Ishikawa (cell line): ENCODE measurements around the gene FOXN1.

ENCODE experiments used
- CEBPB ChIP-seq: IDR thresholded peaks from 2 replicates; pipeline ENCODE4 v1.6.1; 2012
- CREB1 ChIP-seq: IDR thresholded peaks from 2 replicates; pipeline ENCODE4 v1.6.1; 2012; ENCODE audit warnings: low read depth
- EGR1 ChIP-seq: IDR thresholded peaks from 2 replicates; pipeline ENCODE4 v1.6.1; 2012
- EP300 ChIP-seq: IDR thresholded peaks from 2 replicates; pipeline ENCODE4 v1.6.1; 2012; ENCODE audit warnings: borderline replicate concordance
- FOXM1 ChIP-seq: IDR thresholded peaks from 2 replicates; pipeline ENCODE4 v1.6.1; 2012; ENCODE audit warnings: low read depth, borderline replicate concordance
- NFIC ChIP-seq: IDR thresholded peaks from 2 replicates; pipeline ENCODE4 v1.6.1; 2012
- RAD21 ChIP-seq: IDR thresholded peaks from 2 replicates; pipeline ENCODE4 v1.6.1; 2012; ENCODE audit warnings: low read depth
- TAF1 ChIP-seq: IDR thresholded peaks from 2 replicates; pipeline ENCODE4 v1.6.1; 2012; ENCODE audit warnings: low read depth, mild to moderate bottlenecking
- TCF12 ChIP-seq: IDR thresholded peaks from 2 replicates; pipeline ENCODE4 v1.6.1; 2012; ENCODE audit warnings: low read depth
- TEAD4 ChIP-seq: IDR thresholded peaks from 2 replicates; pipeline ENCODE4 v1.6.1; 2012
- YY1 ChIP-seq: IDR thresholded peaks from 2 replicates; pipeline ENCODE4 v1.6.1; 2012; ENCODE audit warnings: low read depth
- ZBTB7A ChIP-seq: IDR thresholded peaks from 2 replicates; pipeline ENCODE4 v1.6.1; 2012; ENCODE audit warnings: low read depth
- TF ChIP-seq, protein P1 (sequence below): IDR thresholded peaks from 2 replicates; pipeline ENCODE4 v1.6.1; 2012
- TF ChIP-seq, protein P2 (sequence below): IDR thresholded peaks from 2 replicates; pipeline ENCODE4 v1.6.1; 2012
- TF ChIP-seq, protein P3 (sequence below): IDR thresholded peaks from 2 replicates; pipeline ENCODE4 v1.6.1; 2012; ENCODE audit warnings: low read depth, mild to moderate bottlenecking

FOXN1 gene

DNA sequence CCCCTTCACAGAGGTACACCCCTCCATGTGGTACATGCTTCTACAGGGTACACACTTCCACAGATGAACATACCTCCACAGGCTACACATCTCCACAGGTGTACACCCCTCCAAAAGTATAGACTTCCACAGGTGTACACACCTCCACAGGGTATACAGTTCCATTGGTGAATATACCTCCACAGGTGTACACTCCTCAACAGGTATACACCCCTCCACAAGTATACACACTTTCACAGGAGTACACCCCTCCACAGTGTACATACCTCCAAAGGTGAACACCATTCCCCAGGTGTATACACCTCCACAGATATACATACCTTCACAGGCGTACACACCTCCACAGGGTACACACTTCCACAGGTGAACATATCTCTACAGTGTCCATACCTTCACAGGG, 9.4 kb downstream of the FOXN1 start:
- no peak for TF ChIP-seq TCF12

DNA sequence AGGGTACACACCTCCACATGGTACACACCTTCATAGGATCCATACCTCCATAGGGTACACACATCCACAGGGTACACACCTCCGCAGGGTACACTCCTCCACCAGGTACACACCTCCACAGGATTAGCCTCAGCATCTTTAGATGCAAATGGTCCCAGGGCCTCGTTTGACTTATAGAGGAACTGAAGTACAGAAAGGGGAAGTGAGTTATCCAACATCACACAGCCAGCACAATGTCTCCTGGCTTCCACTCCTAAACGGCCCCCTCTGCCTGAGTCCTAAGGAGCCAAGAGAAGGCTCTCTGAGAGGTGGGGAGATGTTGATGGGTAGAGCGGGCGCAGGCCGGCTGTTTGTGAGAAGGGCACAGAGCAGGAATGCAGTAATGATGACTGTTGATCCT, 12.0 kb downstream of the FOXN1 start:
- no peak for TF ChIP-seq EP300
- no peak for TF ChIP-seq YY1
- no peak for TF ChIP-seq CEBPB
- TF ChIP-seq FOXM1: no peak
- no peak for TF ChIP-seq TAF1
- TF ChIP-seq, protein P1, sequence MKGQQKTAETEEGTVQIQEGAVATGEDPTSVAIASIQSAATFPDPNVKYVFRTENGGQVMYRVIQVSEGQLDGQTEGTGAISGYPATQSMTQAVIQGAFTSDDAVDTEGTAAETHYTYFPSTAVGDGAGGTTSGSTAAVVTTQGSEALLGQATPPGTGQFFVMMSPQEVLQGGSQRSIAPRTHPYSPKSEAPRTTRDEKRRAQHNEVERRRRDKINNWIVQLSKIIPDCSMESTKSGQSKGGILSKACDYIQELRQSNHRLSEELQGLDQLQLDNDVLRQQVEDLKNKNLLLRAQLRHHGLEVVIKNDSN: no peak
- no peak for TF ChIP-seq TEAD4
- no peak for TF ChIP-seq EGR1
- TF ChIP-seq, protein P2, sequence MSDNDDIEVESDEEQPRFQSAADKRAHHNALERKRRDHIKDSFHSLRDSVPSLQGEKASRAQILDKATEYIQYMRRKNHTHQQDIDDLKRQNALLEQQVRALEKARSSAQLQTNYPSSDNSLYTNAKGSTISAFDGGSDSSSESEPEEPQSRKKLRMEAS: no peak
- TF ChIP-seq, protein P3, sequence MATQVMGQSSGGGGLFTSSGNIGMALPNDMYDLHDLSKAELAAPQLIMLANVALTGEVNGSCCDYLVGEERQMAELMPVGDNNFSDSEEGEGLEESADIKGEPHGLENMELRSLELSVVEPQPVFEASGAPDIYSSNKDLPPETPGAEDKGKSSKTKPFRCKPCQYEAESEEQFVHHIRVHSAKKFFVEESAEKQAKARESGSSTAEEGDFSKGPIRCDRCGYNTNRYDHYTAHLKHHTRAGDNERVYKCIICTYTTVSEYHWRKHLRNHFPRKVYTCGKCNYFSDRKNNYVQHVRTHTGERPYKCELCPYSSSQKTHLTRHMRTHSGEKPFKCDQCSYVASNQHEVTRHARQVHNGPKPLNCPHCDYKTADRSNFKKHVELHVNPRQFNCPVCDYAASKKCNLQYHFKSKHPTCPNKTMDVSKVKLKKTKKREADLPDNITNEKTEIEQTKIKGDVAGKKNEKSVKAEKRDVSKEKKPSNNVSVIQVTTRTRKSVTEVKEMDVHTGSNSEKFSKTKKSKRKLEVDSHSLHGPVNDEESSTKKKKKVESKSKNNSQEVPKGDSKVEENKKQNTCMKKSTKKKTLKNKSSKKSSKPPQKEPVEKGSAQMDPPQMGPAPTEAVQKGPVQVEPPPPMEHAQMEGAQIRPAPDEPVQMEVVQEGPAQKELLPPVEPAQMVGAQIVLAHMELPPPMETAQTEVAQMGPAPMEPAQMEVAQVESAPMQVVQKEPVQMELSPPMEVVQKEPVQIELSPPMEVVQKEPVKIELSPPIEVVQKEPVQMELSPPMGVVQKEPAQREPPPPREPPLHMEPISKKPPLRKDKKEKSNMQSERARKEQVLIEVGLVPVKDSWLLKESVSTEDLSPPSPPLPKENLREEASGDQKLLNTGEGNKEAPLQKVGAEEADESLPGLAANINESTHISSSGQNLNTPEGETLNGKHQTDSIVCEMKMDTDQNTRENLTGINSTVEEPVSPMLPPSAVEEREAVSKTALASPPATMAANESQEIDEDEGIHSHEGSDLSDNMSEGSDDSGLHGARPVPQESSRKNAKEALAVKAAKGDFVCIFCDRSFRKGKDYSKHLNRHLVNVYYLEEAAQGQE: no peak
- no peak for TF ChIP-seq TCF12
- TF ChIP-seq NFIC: no peak
- no peak for TF ChIP-seq ZBTB7A
- no peak for TF ChIP-seq CREB1
- no peak for TF ChIP-seq RAD21

DNA sequence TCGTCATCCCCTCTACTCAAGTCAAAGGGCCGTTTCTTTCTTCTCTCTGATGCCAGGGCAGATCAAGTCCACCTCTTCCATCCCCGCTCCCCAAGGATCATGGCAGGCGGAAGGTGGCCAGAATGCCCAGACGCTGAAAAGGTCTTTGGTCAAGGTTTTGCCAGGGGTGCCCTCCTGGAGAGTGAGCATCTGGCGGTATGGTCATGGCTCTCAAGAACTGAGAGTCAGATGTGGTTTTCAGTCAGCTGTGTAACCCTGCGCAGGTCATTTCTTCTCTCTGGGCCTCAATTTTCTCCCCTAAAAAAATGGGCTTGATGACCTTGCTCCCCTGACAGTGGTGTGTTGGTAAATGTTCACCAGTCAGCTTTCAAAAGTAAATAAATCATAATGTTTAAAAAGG, 12.4 kb downstream of the FOXN1 start:
- TF ChIP-seq, protein P1: no peak
- TF ChIP-seq, protein P2: no peak
- TF ChIP-seq YY1 (no peak), RAD21 (no peak), EP300 (no peak), TAF1 (no peak), CREB1 (no peak), ZBTB7A (no peak), TEAD4 (no peak), CEBPB (no peak), NFIC (no peak), EGR1 (no peak), FOXM1 (no peak)

DNA sequence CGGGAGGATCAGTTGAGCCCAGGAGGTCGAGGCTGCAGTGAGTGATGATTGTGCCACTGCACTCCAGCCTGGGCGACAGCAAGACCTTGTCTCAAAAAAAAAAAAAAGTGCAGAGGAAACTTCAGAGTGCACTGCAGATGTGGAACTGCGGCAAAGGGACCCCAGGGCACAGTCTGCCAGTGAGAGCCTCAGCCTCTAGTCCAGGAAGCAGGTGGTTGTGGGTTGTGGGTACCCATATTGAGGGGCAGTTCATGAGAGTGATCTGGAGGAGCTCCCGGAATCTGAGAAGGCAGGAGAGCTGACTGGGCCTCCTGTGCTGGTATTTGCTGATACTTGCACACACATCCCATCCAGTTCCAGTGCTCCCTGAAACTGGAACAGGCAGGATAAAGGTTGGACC, 13.1 kb downstream of the FOXN1 start:
- no peak for TF ChIP-seq TCF12
- TF ChIP-seq YY1: no peak
- TF ChIP-seq RAD21: no peak
- no peak for TF ChIP-seq ZBTB7A
- no peak for TF ChIP-seq EGR1
- TF ChIP-seq EP300: no peak
- no peak for TF ChIP-seq TEAD4
- TF ChIP-seq, protein P1: no peak
- TF ChIP-seq CREB1: no peak
- TF ChIP-seq FOXM1: no peak
- TF ChIP-seq, protein P2: no peak
- no peak for TF ChIP-seq CEBPB
- no peak for TF ChIP-seq NFIC

DNA sequence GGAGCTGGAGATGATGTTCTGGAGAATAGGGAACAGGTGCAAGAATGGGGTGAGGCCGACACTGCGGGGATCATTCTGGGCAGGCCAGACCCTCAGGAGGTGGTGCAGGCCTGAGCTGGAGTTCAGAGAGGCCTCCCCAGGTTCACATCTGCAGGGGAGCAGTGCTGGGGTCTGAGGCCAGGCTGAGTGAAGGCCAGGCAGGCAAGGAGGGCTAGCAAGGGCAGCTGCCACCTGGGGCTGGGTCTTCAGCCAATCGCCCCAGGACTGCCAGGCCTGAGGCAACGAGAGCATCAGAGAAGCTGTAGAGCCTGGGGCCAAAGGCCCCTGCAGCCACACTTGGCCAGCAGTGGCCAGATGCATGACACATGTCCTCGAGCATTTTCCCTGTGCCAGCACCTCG, 14.5 kb downstream of the FOXN1 start:
- no peak for TF ChIP-seq TCF12
- no peak for TF ChIP-seq CEBPB
- TF ChIP-seq TAF1: no peak
- no peak for TF ChIP-seq TEAD4
- TF ChIP-seq, protein P3: no peak
